GM04504 (cell line): ENCODE data around the gene PCSK9.
A peak's percentile ranks its signal among the peaks of the same experiment; 100 is the strongest.

Experiments used
- DNase-seq: peaks from one replicate; pipeline ENCODE4 v3.0.0-alpha.2; 2012; ENCODE audit warnings: low read depth

Gene PCSK9

GRCh38 chr1:55060133-55060999 is 21.0 kb downstream of the PCSK9 start:
- DNase-seq = no peak

DNA sequence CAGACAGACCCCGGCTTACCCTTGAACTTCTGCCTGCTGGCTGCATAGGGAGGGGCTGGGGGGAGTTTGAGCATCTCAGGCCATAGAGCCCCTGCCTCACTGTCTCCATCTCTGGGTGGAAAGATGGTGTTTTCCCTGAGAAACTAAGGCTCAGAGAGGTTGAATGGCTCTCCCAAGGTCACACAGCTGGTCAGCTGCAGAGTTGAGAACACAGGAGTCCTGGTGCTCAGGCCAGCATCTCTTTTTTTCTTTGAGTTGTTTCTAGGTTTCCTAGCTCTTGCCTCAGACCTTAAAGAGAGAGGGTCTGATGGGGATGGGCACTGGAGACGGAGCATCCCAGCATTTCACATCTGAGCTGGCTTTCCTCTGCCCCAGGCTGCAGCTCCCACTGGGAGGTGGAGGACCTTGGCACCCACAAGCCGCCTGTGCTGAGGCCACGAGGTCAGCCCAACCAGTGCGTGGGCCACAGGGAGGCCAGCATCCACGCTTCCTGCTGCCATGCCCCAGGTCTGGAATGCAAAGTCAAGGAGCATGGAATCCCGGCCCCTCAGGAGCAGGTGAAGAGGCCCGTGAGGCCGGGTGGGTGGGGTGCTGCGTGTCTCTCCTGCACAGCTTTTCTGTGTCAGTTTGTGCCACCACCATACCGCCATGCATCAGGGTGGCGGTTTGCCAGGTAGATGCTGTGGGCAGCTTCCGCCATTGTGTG is 21.8 kb downstream of the PCSK9 start:
- no peak for DNase-seq

DNA sequence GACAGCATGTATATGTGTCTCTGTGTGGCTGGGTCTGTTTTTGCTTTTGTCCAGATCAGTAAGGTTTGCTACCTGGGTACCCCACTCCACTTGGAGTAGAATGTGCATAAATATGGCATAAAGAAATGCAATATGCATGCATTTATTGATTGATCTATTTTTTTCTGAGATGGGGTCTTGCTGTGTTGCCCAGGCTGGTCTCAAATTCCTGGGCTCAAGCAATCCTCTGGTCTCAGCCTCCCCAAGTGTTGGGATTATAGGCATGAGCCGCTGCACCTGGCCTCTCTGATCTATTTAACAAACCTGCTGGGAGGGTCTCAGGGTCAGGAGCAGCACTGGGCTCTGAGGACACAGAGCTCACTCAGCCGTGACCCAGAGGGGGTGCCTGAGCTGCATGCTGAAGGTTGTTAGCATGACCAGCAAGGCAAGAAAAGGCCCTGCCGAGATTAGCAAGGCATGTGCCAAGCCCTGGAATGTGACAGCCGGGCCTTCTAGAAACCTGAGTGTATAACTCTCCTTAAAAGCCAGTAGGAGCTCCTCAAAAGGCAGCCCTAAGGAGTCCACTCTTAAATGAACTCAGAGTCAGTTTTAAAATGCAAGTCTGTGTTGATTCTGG is 22.5 kb downstream of the PCSK9 start:
- DNase-seq = no peak

DNA sequence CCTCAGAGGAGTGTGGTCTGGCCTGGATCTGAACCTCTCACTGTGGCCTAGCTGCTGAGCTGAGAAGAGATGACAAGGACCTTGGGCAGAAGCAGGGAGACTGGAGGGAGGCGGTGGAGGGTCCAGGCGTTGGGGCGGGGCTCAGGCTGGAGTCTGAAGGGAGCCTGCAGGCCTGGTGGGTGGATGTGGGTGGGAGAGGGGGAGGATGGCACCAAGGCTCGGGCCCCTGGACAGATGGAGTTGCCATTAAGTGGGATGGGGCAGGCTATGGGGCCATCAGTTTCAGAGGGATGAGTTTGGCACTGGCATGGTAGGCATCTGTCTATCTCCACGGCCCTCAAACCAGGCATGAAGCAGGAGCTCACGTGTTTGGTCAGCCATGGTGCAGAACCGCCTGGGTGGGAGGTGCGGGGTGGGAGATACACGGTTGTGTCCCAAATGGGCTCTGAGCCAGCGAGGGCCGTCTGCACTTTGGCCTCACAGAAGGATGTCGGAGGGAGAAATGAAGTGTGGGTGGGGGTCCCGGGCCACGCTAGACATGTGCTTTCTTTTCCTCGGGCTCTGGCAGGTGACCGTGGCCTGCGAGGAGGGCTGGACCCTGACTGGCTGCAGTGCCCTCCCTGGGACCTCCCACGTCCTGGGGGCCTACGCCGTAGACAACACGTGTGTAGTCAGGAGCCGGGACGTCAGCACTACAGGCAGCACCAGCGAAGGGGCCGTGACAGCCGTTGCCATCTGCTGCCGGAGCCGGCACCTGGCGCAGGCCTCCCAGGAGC is 23.6 kb downstream of the PCSK9 start:
- no peak for DNase-seq

DNA sequence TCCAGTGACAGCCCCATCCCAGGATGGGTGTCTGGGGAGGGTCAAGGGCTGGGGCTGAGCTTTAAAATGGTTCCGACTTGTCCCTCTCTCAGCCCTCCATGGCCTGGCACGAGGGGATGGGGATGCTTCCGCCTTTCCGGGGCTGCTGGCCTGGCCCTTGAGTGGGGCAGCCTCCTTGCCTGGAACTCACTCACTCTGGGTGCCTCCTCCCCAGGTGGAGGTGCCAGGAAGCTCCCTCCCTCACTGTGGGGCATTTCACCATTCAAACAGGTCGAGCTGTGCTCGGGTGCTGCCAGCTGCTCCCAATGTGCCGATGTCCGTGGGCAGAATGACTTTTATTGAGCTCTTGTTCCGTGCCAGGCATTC is 24.2 kb downstream of the PCSK9 start:
- no peak for DNase-seq

GRCh38 chr1:55064071-55064581 is 24.8 kb downstream of the PCSK9 start:
- DNase-seq = no peak

- peak; percentile 21 for DNase-seq
Observed at GRCh38 chr1:55064861-55065263, 25.5 kb downstream of the PCSK9 start.

GRCh38 chr1:55065648-55066047 is 26.3 kb downstream of the PCSK9 start:
- DNase-seq = no peak

- no peak for DNase-seq
Observed at GRCh38 chr1:55067022-55067778, 27.9 kb downstream of the PCSK9 start.

- DNase-seq = no peak
Observed at GRCh38 chr1:55067914-55068313, 28.6 kb downstream of the PCSK9 start.

DNA sequence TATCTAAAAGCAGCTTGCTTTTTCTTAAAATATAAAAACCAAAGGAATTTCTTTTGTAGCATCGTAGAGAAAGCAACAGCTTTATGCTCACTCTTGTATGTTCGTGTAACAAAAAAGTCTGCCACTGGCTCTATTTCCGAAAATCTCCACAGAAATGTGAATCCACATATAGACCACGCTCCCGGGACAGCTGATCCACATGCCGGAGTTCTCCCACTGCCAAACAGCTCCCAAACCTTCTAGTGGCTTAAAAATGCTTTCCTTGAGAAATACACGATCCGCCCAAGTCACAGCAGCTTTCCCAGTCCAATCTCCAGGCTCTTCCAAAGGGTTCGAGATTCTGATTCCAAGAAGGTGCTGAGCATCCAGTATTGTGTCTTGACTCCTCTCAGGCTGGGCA is 29.3 kb downstream of the PCSK9 start:
- no peak for DNase-seq

GRCh38 chr1:55069280-55069679 is 29.9 kb downstream of the PCSK9 start:
- DNase-seq = no peak

GRCh38 chr1:55070293-55071164 is 31.2 kb downstream of the PCSK9 start:
- DNase-seq = no peak

- DNase-seq = peak; percentile 8
Observed at GRCh38 chr1:55071477-55071876, 32.1 kb downstream of the PCSK9 start.

- DNase-seq = no peak
Observed at GRCh38 chr1:55073187-55073916, 34.0 kb downstream of the PCSK9 start.

DNA sequence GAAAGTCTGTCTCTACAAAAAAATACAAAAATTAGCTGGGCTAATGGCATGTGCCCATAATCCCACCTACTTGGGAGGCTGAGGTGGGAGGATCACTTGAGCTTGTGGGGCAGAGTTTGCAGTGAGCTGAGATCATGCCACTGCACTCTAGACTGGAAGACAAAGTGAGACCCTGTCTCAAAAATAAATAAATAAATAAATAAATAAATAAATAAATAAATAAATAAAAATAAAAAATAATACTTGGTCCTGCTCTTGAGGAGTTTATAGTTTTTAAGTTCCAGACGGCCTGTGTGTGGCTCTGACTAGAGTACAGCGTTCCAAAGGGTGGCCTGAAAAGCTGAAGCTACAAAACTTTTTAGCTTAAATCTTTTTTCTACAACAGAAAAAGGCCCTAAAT is 35.1 kb downstream of the PCSK9 start:
- no peak for DNase-seq

DNA sequence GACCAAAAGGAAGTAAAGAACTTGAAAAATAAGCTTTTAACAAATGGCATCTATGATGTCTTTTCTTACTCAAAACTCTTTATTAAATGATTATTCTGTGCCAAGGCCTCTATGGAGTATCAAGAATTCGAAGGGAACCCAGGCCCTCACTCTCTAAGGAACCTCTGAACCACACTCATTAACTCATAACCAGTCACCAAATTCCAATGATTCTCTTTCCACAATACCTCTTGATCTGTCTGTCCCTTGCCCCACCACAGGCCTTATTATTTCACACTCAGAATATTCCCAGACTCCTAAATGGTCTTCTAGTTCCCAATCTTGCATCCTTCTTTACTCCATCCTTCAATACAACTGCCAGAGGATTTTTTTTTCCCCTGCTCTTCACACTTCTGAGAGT is 37.0 kb downstream of the PCSK9 start:
- no peak for DNase-seq

GRCh38 chr1:55078470-55078869 is 39.1 kb downstream of the PCSK9 start:
- no peak for DNase-seq

DNA sequence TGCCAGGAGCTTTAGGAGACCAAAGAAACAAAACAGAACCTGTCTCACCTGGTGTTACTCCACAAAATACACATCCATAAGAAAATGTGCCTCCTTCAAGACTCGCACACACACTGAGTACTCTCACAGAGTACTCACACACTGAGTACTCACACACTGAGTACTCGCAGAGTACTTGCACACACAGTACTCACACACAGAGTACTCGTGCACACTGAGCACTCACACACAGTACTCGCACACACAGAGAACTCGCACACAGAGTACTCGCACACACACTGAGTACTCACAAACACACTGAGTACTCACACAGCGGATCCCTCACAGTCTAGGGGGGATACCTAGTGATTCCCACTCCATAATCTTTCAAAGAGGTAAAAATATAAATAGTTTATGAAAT is 40.3 kb downstream of the PCSK9 start:
- DNase-seq = no peak
